Hematopoietic multipotent progenitor cell treated with erythropoietin and hydrocortisone succinate and interleukin-3 and kit ligand, for 15 days (in vitro differentiated cells): ENCODE measurements around the gene CYP39A1.

Source experiments
- DNase-seq: peaks from one replicate; pipeline ENCODE4 v3.0.0-alpha.2; 2015; ENCODE audit warnings: low spot score

CYP39A1 gene

GRCh38 chr6:46590765-46591164 is 61.9 kb downstream of the CYP39A1 start:
- DNase-seq: no peak

- DNase-seq: no peak
Observed at GRCh38 chr6:46586906-46587305, 65.7 kb downstream of the CYP39A1 start.

- no peak for DNase-seq
Observed at GRCh38 chr6:46584586-46584985, 68.0 kb downstream of the CYP39A1 start.

- DNase-seq: no peak
Observed at GRCh38 chr6:46583721-46584120, 68.9 kb downstream of the CYP39A1 start.

- DNase-seq: no peak
Observed at GRCh38 chr6:46583081-46583480, 69.5 kb downstream of the CYP39A1 start.

- no peak for DNase-seq
Observed at GRCh38 chr6:46581459-46582177, 71.0 kb downstream of the CYP39A1 start.

GRCh38 chr6:46575530-46575929 is 77.1 kb downstream of the CYP39A1 start:
- DNase-seq: no peak

- no peak for DNase-seq
Observed at GRCh38 chr6:46573140-46573539, 79.5 kb downstream of the CYP39A1 start.

GRCh38 chr6:46565531-46565930 is 87.1 kb downstream of the CYP39A1 start:
- no peak for DNase-seq

- DNase-seq: no peak
Observed at GRCh38 chr6:46563924-46564323, 88.7 kb downstream of the CYP39A1 start.

- no peak for DNase-seq
Observed at GRCh38 chr6:46556053-46556452, 96.6 kb downstream of the CYP39A1 start.

- DNase-seq: no peak
Observed at GRCh38 chr6:46555129-46555528, 97.5 kb downstream of the CYP39A1 start.

GRCh38 chr6:46549155-46549554 is 103.5 kb downstream of the CYP39A1 start:
- DNase-seq: no peak

- DNase-seq: no peak
Observed at GRCh38 chr6:46541556-46541955, 111.1 kb downstream of the CYP39A1 start.

GRCh38 chr6:46539866-46540265 is 112.8 kb downstream of the CYP39A1 start:
- DNase-seq: no peak

GRCh38 chr6:46538800-46539480 is 113.7 kb downstream of the CYP39A1 start:
- DNase-seq: no peak

- DNase-seq: no peak
Observed at GRCh38 chr6:46530896-46531295, 121.7 kb downstream of the CYP39A1 start.

- DNase-seq: no peak
Observed at GRCh38 chr6:46528961-46529750, 123.5 kb downstream of the CYP39A1 start.

- DNase-seq: no peak
Observed at GRCh38 chr6:46526607-46527006, 126.0 kb downstream of the CYP39A1 start.

GRCh38 chr6:46525583-46525982 is 127.0 kb downstream of the CYP39A1 start:
- DNase-seq: no peak

GRCh38 chr6:46521464-46521971 is 131.1 kb downstream of the CYP39A1 start:
- DNase-seq: no peak

GRCh38 chr6:46517202-46517601 is 135.4 kb downstream of the CYP39A1 start:
- no peak for DNase-seq

- no peak for DNase-seq
Observed at GRCh38 chr6:46513533-46513932, 139.1 kb downstream of the CYP39A1 start.
